GM18511 (cell line): ENCODE results near the gene SAMD4A.

ENCODE experiments used
- ATAC-seq: cut with Tn5 transposase; IDR thresholded peaks from one replicate; pipeline ENCODE4 v1.9.1; 2021; ENCODE audit warnings: mild to moderate bottlenecking, moderate library complexity; ENCODE audit not compliant: unreplicated experiment

SAMD4A gene

DNA sequence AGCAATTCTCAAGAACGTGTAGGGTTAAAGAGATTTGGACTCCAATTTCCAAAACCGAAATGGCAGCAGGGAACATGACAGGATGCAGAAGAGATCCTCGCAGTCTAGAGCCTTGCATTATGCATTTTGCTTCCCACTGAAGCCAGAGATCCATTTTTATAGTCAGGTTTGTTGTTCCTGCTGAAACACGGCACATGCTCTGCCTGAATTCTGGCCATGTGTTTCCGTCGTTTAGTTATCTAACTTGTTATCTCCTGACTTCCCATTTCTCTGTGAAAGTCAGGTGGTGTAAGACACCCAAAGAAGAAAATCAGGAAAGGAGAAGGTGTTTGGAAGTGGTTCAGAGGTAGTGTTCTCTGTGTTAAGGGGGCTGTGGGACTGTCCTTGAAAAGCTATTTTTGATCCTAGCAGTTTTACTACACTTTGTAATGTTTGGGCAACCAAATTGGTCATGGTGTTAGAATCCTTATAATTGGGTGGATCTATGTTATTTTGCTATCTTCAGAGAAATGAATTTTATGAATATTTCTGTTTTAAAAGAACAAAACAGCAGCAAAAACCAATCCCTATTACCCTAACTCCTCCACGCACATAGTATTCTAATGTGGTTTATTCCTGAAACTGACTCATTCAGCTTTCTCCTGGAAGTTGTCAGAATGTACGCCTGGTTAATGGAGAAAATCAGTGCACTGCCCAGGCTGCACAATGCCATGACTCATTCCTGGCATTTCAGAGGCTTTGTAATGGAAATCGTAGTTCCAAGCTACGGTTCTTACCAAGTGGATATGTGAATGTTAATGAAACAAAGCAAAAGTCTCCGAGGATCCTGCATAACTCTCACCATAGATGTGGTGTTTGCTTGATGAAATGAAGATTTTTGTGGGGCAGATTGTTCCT lies 110.1 kb downstream of the SAMD4A start:
- ATAC-seq, result no peak

DNA sequence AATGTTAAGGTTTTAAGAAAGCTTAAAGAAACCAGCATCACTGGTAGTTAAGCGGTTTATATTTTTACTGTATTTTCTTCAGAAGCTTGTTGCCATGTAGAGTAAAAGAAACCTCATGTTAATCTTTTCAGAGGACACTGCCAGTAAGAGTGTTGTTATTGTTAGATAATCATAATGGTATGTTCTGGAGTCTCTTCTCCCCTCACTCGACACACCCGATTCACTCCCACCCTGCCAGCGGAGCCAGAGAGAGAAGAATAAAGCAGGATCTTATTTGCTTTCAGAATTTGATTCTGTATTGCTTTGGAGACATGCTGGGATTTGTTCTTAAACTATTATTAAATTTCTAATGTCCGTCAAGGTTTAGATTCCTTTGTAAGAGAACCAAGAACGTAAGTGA lies 113.7 kb downstream of the SAMD4A start:
- no peak for ATAC-seq

DNA sequence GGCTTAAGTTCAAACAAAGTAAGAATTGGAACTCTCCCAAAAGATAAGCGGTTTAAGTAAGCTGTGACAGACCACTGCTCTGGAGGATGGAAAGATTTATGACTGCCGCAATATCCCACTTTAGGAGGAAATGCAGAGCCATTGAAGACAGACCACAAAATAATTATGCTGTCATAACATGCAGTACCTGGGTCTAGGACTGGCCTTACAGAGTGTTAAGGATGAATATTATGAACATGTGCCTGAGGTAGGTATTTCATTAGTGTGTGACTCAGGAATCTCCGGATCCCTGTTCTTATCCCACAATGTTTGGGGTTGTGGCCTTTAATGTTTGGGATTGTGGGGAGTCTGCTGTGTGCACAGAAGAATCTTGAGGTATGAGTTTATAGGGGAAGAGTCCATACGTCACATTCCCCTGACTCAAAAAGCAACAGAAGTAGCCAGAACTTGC lies 114.9 kb downstream of the SAMD4A start:
- no peak for ATAC-seq

DNA sequence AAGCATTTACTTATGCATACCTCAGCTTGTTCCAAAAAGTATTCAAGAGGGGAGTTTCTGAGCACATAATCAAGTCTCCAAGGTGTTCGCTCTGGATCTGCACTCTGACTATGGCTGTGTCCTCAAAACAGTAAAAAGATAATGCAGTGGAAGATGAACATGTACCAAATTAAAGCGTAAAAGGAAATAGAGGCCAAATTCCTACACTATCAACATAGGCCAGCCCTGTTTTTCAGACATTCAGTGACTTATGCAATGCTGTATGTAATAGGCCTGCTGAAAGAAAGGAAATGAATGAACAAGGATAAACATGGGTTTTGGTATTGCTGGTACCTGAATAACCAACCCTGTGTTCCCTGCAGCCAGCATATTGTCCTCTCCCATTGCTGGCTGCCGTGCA lies 115.7 kb downstream of the SAMD4A start:
- ATAC-seq, result no peak

DNA sequence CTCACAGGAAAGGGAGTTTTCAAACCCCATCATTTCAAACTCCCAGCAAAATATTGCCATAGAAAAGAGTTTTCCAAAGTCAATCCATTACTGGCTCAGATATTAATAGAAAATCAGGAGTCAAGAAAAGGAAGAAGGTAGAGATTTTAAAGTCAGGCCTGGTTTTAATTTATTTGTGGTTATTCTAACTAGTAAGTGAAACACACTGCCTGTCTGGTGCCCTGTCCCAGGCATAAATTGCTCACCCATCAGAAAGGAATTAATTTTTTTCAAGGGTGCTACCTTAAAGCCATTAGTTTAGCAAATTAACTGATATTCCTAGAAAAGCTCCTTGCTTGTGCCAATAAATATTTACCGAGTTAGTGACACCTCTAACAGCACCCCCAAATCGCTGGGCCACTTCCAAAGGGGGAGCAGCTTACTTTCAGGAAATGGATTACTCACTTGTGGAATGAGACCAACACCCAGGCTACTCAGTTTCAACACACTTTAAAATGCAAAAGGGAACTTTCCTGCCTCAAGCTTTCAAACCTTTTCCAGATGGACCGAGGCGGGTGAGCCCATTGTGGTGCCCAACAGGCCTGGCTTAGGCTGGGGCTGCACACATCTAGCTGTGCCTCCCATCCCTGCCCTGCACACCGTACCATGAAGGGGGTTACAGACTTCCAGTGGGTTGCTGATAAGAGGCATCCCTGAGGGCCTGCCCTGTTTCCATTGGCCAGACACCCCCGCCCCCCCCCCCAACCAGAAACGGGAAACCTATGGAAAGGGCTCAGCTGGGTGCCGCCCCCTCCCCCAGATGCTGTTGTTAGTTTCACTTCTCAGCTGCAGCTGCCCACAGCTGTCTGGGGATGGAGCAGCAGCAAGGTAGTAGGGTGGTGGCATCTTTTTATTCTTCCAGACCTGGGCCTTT lies 117.2 kb downstream of the SAMD4A start:
- peak; percentile 49 for ATAC-seq

DNA sequence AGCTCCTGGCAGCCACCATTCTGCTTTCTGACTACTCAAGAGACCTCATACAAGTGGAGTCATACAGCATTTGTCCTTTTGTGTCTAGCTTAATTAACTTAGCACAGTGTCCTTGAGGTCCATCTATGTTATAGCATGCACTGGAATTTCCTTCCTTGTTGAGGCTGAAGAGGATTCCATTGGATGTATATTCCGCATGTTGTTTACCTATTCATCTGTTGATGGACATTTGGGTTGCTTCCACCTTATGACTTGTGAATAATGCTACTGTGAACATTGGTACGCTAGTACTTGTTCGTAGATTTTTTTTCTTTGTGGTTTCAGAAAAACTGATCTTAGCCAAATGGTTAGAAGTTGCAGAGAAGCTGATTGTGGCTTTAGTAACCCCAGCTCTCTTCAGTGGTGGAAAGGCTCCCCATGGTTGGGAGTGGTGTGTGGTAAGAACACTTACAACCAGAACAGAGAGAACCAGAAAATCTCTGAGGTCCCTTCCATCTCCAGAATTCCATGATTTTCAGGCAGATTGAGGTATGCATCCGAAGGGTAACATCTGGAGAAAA lies 118.4 kb downstream of the SAMD4A start:
- no peak for ATAC-seq

DNA sequence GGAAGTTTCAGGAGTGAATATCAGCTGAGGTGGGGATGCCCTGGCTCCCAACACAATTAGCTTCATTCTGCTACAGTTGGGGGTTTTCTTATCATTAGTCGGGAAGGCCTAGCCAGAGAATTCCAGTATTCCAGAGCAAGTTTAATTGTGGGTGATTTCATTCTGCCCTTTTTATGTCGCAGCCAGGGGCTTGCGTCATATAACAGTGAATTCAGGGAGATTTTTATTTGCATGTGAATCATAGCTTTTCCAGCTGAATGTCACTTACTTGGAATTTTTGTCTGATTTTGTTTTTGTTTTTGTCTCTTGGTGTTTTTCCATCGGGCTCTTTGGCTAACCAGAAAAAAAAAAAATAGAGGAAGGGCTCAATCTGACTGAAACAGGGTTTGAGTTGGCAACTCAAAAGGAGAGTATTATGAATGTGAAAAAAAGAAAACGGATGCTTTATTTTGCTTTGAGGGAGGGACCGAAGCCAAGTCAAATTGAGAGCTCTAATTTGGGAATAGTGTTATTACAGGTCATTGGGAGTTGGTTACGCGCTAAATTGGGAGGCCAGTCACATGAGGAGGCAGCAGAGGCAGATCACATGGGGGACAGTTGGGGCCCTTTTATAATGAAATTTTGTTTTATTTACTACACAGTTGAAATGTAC lies 119.4 kb downstream of the SAMD4A start:
- no peak for ATAC-seq

DNA sequence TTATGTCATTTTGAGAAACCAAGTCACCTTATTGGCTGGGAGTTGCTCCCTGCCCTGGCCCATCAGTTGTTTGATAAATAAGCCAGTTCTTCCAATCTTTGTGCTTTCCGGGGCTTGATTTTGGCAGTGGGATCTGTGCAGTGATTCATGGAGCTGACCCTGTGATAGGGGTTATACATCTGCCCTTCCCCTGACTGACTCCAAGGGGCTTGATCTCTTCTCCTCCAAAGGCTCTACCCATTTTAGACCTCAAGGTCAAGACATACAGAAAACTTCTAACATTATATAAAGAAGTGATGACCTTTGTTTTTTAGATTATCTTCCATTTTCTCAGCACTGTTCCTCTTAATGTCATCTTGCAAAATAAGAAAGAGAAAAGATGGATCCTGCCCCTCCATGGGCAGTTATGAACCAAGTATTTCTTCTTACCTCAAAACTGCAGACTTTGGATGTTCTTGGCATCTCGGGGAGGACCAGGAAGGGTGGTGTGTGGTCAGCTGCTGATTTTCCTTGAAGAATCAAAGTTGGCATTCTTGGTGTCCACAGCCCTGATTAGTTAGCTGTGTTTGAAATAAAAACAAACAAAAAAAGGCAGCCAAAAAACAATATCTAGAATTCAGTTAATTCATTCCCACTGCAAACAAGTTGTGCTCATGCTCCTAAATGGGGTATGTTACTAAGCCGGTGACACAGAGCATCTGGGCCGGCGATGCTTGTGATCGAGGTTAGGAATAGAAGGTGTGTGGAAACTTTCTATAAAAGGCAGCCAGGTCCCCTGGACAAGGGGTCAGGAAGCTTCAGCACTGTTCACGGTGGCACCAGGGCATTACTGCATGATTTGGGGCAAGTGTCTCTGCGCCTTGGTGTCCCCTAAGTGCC lies 120.2 kb downstream of the SAMD4A start:
- ATAC-seq, result no peak

DNA sequence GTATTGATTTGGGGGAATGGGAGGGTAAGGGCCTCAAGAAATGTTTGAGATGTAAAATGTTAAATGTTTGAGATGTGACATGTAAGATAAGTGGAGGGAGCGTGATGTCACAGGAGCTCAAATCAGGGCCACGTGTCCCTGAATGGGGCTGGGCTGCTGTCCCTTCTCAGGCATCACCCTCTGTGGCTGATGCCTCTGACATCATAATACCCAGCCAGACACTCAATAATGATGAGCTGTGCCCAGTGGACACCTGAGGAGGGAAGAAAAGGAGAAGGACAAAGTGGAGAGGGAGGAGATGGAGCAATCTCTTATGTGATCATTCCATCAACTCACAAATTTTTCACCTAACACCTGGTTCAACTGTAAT lies 120.8 kb downstream of the SAMD4A start:
- ATAC-seq, result no peak

DNA sequence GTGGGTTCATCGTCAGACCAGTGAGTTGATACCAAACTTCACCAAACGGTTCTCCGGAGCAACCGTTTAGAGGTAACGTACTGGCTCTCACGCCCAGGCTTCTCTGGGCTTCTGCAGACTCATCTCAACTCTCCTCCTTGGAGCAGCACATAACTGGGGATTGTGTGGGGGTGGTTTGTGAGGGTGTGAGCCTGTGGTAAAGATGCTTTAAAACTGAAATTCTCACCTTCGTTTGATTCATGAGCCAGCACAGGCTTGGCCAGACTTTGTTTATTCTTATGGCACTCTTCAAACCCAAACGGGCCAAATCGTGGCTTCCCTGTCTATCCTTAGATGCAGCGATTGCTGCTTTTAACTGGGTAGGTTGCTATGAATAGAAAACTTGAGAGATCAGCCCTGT lies 121.3 kb downstream of the SAMD4A start:
- ATAC-seq, result no peak

DNA sequence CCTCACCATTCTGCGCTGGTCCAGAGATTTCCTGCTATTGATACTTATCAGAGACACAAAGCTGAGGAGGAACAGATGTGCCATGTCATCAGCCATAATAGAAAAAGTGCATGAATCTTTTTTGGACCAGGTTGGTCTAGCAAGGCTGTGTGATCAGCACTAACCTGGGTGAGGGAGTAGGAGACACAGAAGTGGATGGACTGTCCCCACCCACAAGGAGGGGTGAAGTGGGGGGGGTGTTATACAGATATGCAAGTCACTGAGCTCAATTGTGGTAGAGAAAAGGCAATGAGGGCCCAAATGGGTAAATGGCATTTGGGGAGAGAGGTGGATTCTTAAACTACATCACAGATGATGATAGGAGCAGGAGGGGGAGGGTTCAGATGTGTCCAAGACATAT lies 123.0 kb downstream of the SAMD4A start:
- ATAC-seq, result no peak

DNA sequence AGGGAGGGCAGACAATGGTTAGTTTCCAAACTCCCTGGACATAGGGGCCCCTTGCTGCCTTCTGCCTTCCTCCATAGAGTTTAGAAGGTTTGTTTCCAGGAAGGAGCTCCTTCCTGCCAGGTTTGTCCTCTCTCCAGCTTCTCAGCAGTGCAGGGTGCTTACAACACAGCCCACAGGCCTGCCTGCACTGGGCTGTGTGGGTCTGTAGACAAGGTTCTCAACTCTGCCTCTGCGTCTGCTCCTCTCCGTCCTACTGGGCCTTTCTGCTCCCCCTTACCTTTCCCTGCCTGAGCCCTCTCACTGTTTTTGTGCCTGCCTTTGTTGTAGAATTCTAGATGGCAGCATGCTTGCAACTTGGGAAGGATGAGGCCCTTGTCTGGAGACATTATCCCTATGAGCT lies 124.0 kb downstream of the SAMD4A start:
- no peak for ATAC-seq

DNA sequence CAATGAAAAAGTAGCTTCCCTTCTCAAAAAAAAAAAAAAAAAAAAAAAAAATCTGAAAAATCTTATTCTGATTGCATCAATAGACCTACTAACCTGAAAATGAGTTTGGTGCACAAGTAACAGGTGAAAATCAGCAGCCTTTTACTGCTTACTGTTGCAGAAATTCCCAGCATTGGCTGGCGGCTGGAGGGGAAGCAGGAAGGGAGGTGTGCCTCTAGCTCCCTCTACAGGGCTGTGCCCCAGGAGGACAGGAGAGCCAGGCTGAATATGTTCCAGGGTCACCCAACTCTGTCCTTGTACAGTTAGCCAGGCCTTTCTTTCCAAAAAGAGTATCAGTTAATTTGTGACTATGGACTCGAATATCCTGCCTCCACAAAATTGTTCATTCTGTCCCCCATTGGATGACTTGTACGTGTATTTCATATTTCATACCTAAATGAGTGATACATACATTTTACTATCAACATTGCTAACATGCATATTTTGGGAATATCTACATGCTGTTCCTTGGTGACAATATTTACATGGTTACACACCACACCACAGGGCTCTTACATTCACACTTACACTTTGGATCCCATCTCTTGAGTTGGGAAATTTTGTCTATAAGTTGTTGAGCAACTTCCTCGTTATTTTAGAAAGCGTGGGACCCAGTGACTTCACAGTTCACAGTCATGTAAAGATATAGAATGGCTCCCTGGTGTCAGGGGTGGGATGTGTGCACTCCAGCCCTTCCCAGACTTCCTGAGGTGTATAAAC lies 124.8 kb downstream of the SAMD4A start:
- ATAC-seq, result no peak

DNA sequence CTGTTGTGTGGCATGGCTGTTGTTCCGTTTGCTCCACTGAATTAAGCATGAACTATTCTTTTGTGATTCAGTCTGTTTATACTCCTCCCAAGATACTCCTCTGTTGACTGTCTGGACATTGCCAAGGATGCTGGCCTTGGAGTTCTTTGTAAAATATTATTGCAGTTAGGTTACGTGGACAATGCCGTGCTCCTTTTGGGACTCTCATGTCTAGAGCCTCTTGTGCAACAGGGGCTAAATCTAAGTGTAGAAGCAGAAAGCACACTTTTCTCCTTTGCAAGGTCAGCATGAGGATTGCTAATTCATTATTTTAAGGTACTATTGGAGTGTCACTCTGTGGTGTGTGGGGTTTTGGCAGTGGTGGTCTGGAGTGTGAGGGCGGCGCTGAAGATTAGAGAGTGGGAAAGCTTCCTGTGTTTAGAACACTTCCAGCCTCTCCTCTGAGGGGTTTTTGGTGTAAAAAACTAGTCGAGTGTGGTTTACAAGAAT lies 125.4 kb downstream of the SAMD4A start:
- no peak for ATAC-seq

DNA sequence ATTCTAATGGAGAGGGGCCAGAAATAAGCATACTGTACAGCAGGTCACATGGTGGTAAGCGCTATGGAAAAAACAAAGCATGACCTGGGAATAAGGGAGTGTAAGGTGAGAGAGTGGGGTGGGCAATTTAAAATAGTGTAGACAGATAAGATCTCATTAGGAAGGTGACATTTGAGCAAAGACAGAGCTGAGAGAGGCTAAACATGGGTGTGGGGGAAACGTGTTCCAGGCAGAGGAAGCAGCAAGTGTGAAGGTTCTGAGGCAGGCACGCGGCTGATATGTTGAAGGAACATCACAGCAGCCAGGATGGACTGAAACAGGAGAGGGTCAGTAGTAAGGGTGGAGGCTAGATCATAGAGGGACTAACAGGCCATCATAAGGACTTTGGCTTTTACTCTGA lies 126.8 kb downstream of the SAMD4A start:
- ATAC-seq, result no peak

DNA sequence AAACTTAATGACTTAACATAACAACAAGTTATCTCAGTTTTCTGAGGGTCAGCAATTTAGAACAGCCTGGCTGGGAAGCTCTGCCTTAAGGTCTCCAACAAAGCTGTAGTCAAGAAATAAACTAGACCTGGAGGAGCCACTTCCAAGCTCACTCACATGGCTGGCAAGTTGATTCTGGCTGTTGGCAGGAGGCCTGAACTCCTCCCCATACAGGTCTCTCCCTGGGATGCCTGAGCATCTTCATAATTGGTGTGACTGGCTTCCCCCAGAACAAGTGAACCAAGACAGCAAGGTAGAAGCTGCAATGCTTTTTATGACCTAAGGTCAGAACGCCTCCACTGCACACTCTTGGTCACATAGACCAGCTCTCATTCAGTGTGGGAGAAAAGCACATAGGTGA lies 128.3 kb downstream of the SAMD4A start:
- ATAC-seq, result no peak

DNA sequence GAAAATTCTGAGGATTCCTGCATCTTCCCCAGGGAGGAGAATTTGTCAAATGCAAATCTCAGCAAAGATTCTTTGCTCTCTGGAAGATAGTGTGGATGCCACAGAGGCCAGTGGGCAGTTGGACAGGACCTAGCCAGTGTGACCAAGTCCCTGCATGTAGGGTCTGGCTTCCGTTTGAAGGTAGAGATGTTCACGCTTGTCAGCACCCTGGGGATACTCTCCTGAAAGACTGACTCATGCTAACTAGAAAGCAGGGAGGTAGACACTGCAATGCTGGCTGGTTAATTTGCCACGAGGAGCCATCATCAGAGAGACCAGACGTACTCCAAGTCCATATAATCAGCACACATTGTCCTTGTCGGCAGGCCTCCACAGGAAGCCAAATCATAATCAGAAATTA lies 130.1 kb downstream of the SAMD4A start:
- no peak for ATAC-seq

DNA sequence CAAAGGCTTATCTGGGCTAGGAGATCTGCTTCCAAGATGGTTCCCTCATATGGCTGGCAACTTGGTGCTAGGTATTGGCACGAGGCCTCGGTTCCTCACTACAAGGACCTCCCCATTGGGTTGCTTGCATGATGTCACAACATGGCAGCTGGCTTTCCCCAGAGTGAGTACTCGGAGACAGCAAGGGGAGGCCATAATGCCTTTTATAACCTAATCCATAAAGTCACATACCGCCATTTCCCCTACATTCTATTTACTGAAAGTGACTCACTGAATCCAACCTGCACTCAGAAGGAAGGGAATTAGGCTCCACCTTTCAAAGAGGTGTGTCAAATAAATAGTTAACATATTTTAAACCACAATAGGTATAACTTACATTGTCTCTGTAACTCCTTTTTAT lies 130.9 kb downstream of the SAMD4A start:
- no peak for ATAC-seq

DNA sequence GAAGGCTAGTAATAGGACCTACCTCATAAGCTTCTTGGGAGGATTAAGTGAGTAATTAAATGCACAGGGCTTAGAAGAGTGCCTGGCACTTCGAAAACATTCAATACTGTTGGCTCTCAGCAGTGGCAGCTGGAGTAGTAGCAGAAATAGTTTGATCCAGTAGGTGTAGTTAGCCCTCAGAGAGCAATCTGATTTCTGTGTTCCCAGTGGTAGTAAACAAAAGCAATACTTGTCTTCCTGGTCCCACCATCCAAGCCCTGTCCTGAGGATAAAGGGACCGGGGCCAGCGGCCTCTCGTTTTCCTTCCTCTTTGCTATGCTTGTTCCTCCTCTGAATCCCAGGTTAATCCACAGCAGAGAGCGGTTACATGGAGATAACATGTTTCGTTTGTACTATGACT lies 131.6 kb downstream of the SAMD4A start:
- ATAC-seq, result no peak
